Neural progenitor cell (in vitro differentiated cells): Measurements from ENCODE around the gene DAO.

Experiments
- EZH2 ChIP-seq: fragments of 200-600 bp; sonication (generic); IDR thresholded peaks from 2 replicates; pipeline ENCODE4 v1.6.1; 2017; ENCODE audit warnings: antibody characterized with exemption, mild to moderate bottlenecking, moderate library complexity
- TF ChIP-seq, protein P1 (sequence below): fragments of 200-600 bp; sonication (generic); IDR thresholded peaks from 2 replicates; pipeline ENCODE4 v1.5.1; 2017; ENCODE audit warnings: antibody characterized with exemption, mild to moderate bottlenecking

DNA sequence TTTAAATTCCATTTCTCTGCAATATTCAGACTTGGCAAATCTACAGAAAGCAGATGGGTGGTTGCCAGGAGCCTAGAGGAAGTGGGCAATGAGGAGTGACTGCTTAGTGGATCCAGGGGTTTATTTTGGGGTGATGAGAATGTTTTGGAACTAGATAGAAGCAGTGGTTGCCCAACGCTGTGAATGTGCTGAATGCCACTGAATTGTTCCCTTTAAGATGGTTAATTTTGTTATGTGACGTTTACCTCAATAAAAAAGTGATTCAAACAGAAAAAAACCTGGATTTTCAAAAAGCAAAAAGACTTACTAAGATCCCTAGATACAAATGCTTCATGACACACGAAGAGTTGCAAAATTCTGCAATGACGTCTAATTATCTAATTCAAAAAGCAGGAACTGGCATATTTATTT lies 34.2 kb downstream of the DAO start:
- TF ChIP-seq, protein P1, sequence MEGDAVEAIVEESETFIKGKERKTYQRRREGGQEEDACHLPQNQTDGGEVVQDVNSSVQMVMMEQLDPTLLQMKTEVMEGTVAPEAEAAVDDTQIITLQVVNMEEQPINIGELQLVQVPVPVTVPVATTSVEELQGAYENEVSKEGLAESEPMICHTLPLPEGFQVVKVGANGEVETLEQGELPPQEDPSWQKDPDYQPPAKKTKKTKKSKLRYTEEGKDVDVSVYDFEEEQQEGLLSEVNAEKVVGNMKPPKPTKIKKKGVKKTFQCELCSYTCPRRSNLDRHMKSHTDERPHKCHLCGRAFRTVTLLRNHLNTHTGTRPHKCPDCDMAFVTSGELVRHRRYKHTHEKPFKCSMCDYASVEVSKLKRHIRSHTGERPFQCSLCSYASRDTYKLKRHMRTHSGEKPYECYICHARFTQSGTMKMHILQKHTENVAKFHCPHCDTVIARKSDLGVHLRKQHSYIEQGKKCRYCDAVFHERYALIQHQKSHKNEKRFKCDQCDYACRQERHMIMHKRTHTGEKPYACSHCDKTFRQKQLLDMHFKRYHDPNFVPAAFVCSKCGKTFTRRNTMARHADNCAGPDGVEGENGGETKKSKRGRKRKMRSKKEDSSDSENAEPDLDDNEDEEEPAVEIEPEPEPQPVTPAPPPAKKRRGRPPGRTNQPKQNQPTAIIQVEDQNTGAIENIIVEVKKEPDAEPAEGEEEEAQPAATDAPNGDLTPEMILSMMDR = no peak
- no peak for TF ChIP-seq EZH2
